Glutamatergic neuron (in vitro differentiated cells): ENCODE measurements around the gene JAKMIP2. TPM values are rescaled to one million over a fixed set of nuclear protein-coding genes. Genes with fewer than 3 reads are reported as not detected.

Source experiments
- DNase-seq: peaks from one replicate; pipeline ENCODE4 v3.0.0; 2022
- H3K27ac Mint-ChIP-seq: one replicate; pipeline ENCODE4 v1.8.0; 2020; ENCODE audit warnings: mild to moderate bottlenecking, mixed read lengths, inconsistent platforms; ENCODE audit not compliant: unreplicated experiment
- H3K27me3 Mint-ChIP-seq: one replicate; pipeline ENCODE4 v1.8.0; 2020; ENCODE audit warnings: mild to moderate bottlenecking, moderate library complexity, mixed read lengths, inconsistent platforms; ENCODE audit not compliant: unreplicated experiment
- H3K36me3 Mint-ChIP-seq: one replicate; pipeline ENCODE4 v1.8.0; 2020; ENCODE audit warnings: mild to moderate bottlenecking, mixed read lengths, inconsistent platforms; ENCODE audit not compliant: unreplicated experiment
- H3K4me1 Mint-ChIP-seq: one replicate; pipeline ENCODE4 v1.8.0; 2020; ENCODE audit warnings: mild to moderate bottlenecking, low read depth, mixed read lengths, inconsistent platforms; ENCODE audit not compliant: unreplicated experiment
- H3K4me3 Mint-ChIP-seq: one replicate; pipeline ENCODE4 v1.8.0; 2020; ENCODE audit warnings: mild to moderate bottlenecking, mixed read lengths, inconsistent platforms; ENCODE audit not compliant: unreplicated experiment
- H3K9me3 Mint-ChIP-seq: one replicate; pipeline ENCODE4 v1.8.0; 2020; ENCODE audit warnings: mild to moderate bottlenecking, moderate library complexity, mixed read lengths, inconsistent platforms; ENCODE audit not compliant: unreplicated experiment
- CTCF ChIP-seq: fragments of 200-600 bp; sonication (generic); IDR thresholded peaks from one replicate; pipeline ENCODE4 v1.5.0; 2021; ENCODE audit not compliant: partially characterized antibody, unreplicated experiment
- total RNA-seq: library from RNA; stranded (reverse); fragmentation: NEBNext Ultra II Directional; extraction: Animal tissue kit (Norgen Biotek cat#: 25700); gene quantifications from one replicate; pipeline ENCODE4 v1.2.1, GENCODE V29; 2021; ENCODE audit not compliant: unreplicated experiment

JAKMIP2 gene
- total RNA-seq, 1 donor from 2014 or later: 88.2 TPM

DNA sequence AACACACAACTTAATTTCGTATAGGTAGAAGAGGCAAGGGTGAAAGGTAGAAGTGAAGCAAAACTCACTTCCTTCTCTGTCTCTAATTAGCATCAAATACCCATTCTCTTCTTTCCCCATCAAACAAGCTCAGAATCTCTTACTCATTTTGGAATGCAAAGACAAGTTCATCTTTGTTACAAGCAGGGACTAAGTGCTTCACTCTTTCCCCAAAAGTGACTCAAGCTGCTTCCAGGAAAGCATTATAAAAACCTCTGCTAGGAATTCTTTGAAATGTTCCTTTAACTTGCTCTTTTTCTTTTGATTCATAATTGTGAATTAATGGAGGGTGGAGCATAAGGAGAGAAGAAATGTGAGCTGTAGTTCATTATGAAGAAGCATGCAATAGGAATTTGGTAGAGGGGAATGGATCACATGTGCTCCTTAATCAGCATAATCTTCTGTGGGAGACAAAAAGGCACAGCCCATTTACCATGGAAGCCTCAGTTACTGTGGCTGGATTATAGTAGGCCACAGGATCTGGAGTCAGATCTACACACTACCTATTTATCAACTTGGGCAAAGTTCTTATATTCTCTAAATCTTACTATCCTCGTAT, 163.1 kb downstream of the JAKMIP2 start:
- peaks cover 7% of the 10 kb centered on the region for H3K9me3 Mint-ChIP-seq
- no peak for DNase-seq
- peaks cover 10% of the 10 kb centered on the region for H3K36me3 Mint-ChIP-seq
- no peak for TF ChIP-seq CTCF
- H3K27ac Mint-ChIP-seq: no peak overlapping the region
- no peak overlapping the region for H3K4me3 Mint-ChIP-seq
- peaks cover 2% of the 10 kb centered on the region for H3K27me3 Mint-ChIP-seq
- H3K4me1 Mint-ChIP-seq: no peaks in the 10 kb centered on the region

GRCh38 chr5:147617711-147618350, 164.7 kb downstream of the JAKMIP2 start:
- Mint-ChIP-seq H3K4me1 (no peaks in the 10 kb centered on the region), H3K9me3 (peaks cover 7% of the 10 kb centered on the region), H3K36me3 (peaks cover 6% of the 10 kb centered on the region), H3K27me3 (no peaks in the 10 kb centered on the region), H3K27ac (peak overlapping the region; percentile 2), H3K4me3 (no peak overlapping the region)
- DNase-seq: no peak
- no peak for TF ChIP-seq CTCF

- no peaks in the 10 kb centered on the region for H3K27me3 Mint-ChIP-seq
- no peak for TF ChIP-seq CTCF
Observed at GRCh38 chr5:147617191-147617606, 165.3 kb downstream of the JAKMIP2 start.

GRCh38 chr5:147616421-147616820, 166.1 kb downstream of the JAKMIP2 start:
- H3K9me3 Mint-ChIP-seq: peaks cover 7% of the 10 kb centered on the region
- H3K4me1 Mint-ChIP-seq: no peaks in the 10 kb centered on the region
- DNase-seq: no peak
- no peak overlapping the region for H3K4me3 Mint-ChIP-seq
- H3K36me3 Mint-ChIP-seq: peaks cover 10% of the 10 kb centered on the region
- no peak overlapping the region for H3K27ac Mint-ChIP-seq
- no peak for TF ChIP-seq CTCF
- no peaks in the 10 kb centered on the region for H3K27me3 Mint-ChIP-seq

More at GRCh38 chr5:147617191-147617606, 165.3 kb downstream of the JAKMIP2 start:
- Mint-ChIP-seq H3K27ac (no peak overlapping the region), H3K36me3 (peaks cover 6% of the 10 kb centered on the region), H3K9me3 (peaks cover 7% of the 10 kb centered on the region), H3K4me1 (no peaks in the 10 kb centered on the region), H3K4me3 (no peak overlapping the region)
- DNase-seq: no peak

DNA sequence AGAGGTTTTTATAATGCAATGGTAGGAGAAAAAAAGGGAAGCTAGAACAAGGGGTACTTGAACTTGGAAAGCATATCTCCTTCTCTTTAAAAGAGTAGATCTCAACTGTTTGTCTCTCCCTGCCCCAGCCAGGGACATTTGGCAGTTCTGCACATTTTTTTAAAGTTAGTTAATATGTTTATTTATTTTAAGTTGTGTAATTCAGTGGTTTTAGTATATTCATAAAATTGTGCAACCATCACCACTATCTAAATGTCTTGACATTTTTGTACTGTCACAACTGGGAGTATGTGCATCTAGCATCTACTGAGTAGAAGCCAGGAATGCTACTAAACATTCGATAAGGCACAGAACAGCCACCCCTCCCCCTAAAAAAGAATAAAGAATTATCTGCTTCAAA, 169.2 kb downstream of the JAKMIP2 start:
- H3K27me3 Mint-ChIP-seq: no peaks in the 10 kb centered on the region
- no peak for TF ChIP-seq CTCF
- H3K27ac Mint-ChIP-seq: no peak overlapping the region
- peaks cover 27% of the 10 kb centered on the region for H3K36me3 Mint-ChIP-seq
- H3K4me1 Mint-ChIP-seq: no peaks in the 10 kb centered on the region
- DNase-seq: no peak
- H3K9me3 Mint-ChIP-seq: peaks cover 8% of the 10 kb centered on the region
- no peak overlapping the region for H3K4me3 Mint-ChIP-seq
